ENCODE measurements around the gene CYSLTR1.

GRCh38 chrX:78237127-78237526 lies 90.3 kb downstream of the CYSLTR1 start:
- TF ChIP-seq EZH2 (IDR thresholded peaks at IDR 0.05; ENCODE audit: insufficient read depth, low read length): no peak
- TF ChIP-seq CTCF (IDR thresholded peaks at IDR 0.05; ENCODE audit: insufficient read depth, low read depth, low read length): no peak

Data from astrocyte (in vitro differentiated cells and primary cell).